ENCODE results near the gene HIBCH.
"Not testable (repeated sequence)": the region's sequence is repeated elsewhere in the genome, so short reads cannot be mapped to it uniquely, and the experiment has no call there.

DNA sequence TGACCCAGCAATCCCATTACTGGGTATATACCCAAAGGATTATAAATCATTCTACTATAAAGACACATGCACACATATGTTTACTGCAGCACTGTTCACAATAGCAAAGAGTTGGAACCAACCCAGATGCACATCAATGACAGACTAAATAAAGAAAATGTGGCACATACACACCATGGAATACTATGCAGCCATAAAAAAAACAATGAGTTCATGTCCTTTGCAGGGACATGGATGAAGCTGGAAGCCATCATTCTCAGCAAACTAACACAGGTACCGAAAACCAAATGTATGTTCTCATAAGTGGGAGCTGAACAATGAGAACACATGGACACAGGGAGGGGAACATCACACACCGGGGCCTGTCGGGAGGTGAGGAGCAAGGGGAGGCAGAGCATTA is 49.9 kb downstream of the HIBCH start:
- TF ChIP-seq CTCF (IDR thresholded peaks at IDR 0.05; ENCODE audit: extremely low read depth in 1 of 2, insufficient read depth in 1 of 2, low read depth in 1 of 2, low read length in 2 of 2); POLR2AphosphoS5 (IDR thresholded peaks at IDR 0.05; ENCODE audit: insufficient read depth, low read depth, low read length); EZH2 (IDR thresholded peaks at IDR 0.05; ENCODE audit: borderline replicate concordance, low read depth, low read length, severe bottlenecking); POLR2A (IDR thresholded peaks at IDR 0.05; ENCODE audit: low read depth, low read length): not testable (repeated sequence)
